PC-9 (cell line): ENCODE data around the gene RNF151.

ENCODE experiments used
- EZH2 ChIP-seq: fragments of 200-600 bp; sonication (generic); IDR thresholded peaks from 2 replicates; pipeline ENCODE4 v1.8.0; 2017; ENCODE audit warnings: antibody characterized with exemption, low read depth
- TF ChIP-seq, protein P1 (sequence below): fragments of 200-600 bp; sonication (generic); conservative IDR thresholded peaks from 2 replicates; pipeline ENCODE4 v1.6.1; 2017; ENCODE audit warnings: mixed run types, antibody characterized with exemption, mild to moderate bottlenecking, moderate library complexity

DNA sequence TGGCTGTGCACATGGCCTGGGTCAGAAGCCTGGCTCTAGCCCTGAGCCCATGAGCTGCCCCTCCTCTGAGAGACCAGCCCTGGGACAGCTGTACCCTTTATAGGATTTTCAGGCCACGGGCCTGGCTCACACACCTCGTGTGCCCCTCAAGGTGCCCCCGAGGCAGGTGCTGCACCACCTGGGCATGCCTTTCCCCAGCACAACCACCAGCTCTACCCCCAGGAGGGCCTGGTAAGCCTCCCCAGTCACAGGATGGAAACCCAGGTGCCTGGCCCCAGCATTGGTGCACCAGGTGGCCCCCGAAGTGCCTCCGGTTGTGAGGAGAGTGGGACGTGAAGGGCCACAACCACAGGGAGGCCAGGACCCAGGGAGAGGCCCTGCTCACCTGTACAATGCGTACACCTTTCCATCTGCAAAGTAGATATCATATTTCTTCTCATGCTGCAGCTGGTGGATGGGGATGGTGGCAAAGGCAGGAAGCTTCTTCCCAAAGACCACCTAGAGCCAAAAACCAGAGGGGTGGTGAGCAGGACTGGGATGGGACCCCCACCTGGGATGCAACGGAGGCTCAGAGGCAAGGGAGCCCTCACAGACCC is 36.7 kb downstream of the RNF151 start:
- TF ChIP-seq, protein P1, sequence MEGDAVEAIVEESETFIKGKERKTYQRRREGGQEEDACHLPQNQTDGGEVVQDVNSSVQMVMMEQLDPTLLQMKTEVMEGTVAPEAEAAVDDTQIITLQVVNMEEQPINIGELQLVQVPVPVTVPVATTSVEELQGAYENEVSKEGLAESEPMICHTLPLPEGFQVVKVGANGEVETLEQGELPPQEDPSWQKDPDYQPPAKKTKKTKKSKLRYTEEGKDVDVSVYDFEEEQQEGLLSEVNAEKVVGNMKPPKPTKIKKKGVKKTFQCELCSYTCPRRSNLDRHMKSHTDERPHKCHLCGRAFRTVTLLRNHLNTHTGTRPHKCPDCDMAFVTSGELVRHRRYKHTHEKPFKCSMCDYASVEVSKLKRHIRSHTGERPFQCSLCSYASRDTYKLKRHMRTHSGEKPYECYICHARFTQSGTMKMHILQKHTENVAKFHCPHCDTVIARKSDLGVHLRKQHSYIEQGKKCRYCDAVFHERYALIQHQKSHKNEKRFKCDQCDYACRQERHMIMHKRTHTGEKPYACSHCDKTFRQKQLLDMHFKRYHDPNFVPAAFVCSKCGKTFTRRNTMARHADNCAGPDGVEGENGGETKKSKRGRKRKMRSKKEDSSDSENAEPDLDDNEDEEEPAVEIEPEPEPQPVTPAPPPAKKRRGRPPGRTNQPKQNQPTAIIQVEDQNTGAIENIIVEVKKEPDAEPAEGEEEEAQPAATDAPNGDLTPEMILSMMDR = no peak
- TF ChIP-seq EZH2 = no peak
